Dedifferentiated amniotic fluid mesenchymal stem cell (primary cell): ENCODE data around the gene ISG20.
"Not testable (repeated sequence)": the region's sequence is repeated elsewhere in the genome, so short reads cannot be mapped to it uniquely, and the experiment has no call there.

ENCODE experiments used
- DNase-seq: peaks from one replicate; pipeline ENCODE4 v3.0.0-alpha.2; 2016; ENCODE audit errors: extremely low spot score

Gene ISG20

GRCh38 chr15:88636050-88636449 lies 2.8 kb upstream of the ISG20 start:
- DNase-seq = no peak

- no peak for DNase-seq
Observed at GRCh38 chr15:88636654-88637053, 2.2 kb upstream of the ISG20 start.

- no peak for DNase-seq
Observed at GRCh38 chr15:88637436-88637835, 1.4 kb upstream of the ISG20 start.

GRCh38 chr15:88637841-88638625 lies 783 bp upstream of the ISG20 start:
- no peak for DNase-seq

GRCh38 chr15:88641959-88642452 lies 3.2 kb downstream of the ISG20 start:
- DNase-seq = no peak

- not testable (repeated sequence) for DNase-seq
Observed at GRCh38 chr15:88642514-88642913, 3.7 kb downstream of the ISG20 start.

GRCh38 chr15:88644741-88645140 lies 5.9 kb downstream of the ISG20 start:
- no peak for DNase-seq

- no peak for DNase-seq
Observed at GRCh38 chr15:88645171-88646087, 6.6 kb downstream of the ISG20 start.

- DNase-seq = no peak
Observed at GRCh38 chr15:88646088-88646405, 7.2 kb downstream of the ISG20 start.

- DNase-seq = no peak
Observed at GRCh38 chr15:88646951-88647350, 8.1 kb downstream of the ISG20 start.

- DNase-seq = no peak
Observed at GRCh38 chr15:88647351-88648105, 8.7 kb downstream of the ISG20 start.

GRCh38 chr15:88648357-88649214 lies 9.8 kb downstream of the ISG20 start:
- DNase-seq = no peak

- peak; percentile 36 for DNase-seq
Observed at GRCh38 chr15:88649286-88649733, 10.5 kb downstream of the ISG20 start.

GRCh38 chr15:88649753-88650551 lies 11.1 kb downstream of the ISG20 start:
- DNase-seq = no peak

GRCh38 chr15:88650556-88650955 lies 11.7 kb downstream of the ISG20 start:
- DNase-seq = no peak

GRCh38 chr15:88651136-88651732 lies 12.4 kb downstream of the ISG20 start:
- DNase-seq = no peak

- no peak for DNase-seq
Observed at GRCh38 chr15:88651971-88652370, 13.2 kb downstream of the ISG20 start.

GRCh38 chr15:88652456-88653199 lies 13.8 kb downstream of the ISG20 start:
- DNase-seq = no peak
